Measurements from ENCODE around the gene ZNF548. TPM values are rescaled to one million over a fixed set of nuclear protein-coding genes. Genes with fewer than 3 reads are reported as not detected.

The ZNF548 gene
- total and polyA plus RNA-seq, 11 donors = 5.1 to 20.3 (median 14.7) TPM

- peaks cover 0 to 8% (median 0%) of the 10 kb centered on the region in 9 donors for H3K36me3 ChIP-seq
- no peaks in the 10 kb centered on the region for H3K27me3 ChIP-seq
- DNase-seq (no peak), ATAC-seq (no peak)
- peaks cover 0 to 24% (median 15%) of the 10 kb centered on the region in 12 donors for H3K4me1 ChIP-seq
- TF ChIP-seq, protein P1, sequence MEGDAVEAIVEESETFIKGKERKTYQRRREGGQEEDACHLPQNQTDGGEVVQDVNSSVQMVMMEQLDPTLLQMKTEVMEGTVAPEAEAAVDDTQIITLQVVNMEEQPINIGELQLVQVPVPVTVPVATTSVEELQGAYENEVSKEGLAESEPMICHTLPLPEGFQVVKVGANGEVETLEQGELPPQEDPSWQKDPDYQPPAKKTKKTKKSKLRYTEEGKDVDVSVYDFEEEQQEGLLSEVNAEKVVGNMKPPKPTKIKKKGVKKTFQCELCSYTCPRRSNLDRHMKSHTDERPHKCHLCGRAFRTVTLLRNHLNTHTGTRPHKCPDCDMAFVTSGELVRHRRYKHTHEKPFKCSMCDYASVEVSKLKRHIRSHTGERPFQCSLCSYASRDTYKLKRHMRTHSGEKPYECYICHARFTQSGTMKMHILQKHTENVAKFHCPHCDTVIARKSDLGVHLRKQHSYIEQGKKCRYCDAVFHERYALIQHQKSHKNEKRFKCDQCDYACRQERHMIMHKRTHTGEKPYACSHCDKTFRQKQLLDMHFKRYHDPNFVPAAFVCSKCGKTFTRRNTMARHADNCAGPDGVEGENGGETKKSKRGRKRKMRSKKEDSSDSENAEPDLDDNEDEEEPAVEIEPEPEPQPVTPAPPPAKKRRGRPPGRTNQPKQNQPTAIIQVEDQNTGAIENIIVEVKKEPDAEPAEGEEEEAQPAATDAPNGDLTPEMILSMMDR (IDR thresholded peaks at IDR 0.05) = no peak
- no peak for TF ChIP-seq POLR2A (IDR thresholded peaks at IDR 0.05)
- no peak overlapping the region for H3K4me3 ChIP-seq
- H3K9me3 ChIP-seq = peaks cover 0 to 19% (median 0%) of the 10 kb centered on the region in 12 donors
- intact Hi-C loops (cut with DNase I) = loop anchor here in 1 of 10 donors (5.0 kb wide), 1 partner anchor 336 kb away; no protein-coding TSS in a partner anchor
- no peak overlapping the region for H3K27ac ChIP-seq
- 61 to 69% (median 67%) methylated on average over 4 of the region's 4 CpGs for WGBS, 4 donors
Measured at GRCh38 chr19:57437931-57438330, 48.3 kb downstream of the ZNF548 start.

DNA sequence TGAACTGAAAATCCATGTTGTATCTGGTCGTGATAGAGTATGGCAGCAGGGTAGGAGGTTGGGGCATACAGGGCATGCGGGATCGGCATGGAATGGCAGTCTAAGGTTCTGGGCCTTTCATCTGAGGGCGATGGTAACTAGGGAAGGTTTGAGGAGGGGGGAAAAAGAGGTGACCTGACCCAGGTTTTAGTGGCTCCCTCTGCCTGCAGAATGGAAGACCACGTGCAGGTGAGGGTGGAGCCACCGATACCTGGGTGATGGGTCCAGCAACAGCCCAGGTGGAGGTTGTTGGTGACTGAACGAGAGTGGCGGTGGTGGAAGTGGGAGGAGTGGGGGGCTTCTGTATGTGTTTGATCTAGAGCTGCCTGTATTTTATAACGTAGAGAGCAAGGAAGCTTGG, 49.3 kb downstream of the ZNF548 start:
- ATAC-seq (no peak), DNase-seq (no peak)
- peaks cover 0 to 29% (median under 1%) of the 10 kb centered on the region in 12 donors for H3K9me3 ChIP-seq
- H3K4me3 ChIP-seq = no peak overlapping the region
- WGBS, 4 donors = 89 to 94% (median 94%) methylated on average over 9 of the region's 9 CpGs
- H3K27ac ChIP-seq = no peak overlapping the region
- no peak for TF ChIP-seq POLR2A (IDR thresholded peaks at IDR 0.05)
- H3K36me3 ChIP-seq = peaks cover 0 to 13% (median 7%) of the 10 kb centered on the region in 9 donors
- peaks cover 0 to 24% (median 15%) of the 10 kb centered on the region in 12 donors for H3K4me1 ChIP-seq
- intact Hi-C loops (cut with DNase I) = loop anchor here in 1 of 10 donors (5.0 kb wide), 1 partner anchor 337 kb away; no protein-coding TSS in a partner anchor
- H3K27me3 ChIP-seq = no peaks in the 10 kb centered on the region

GRCh38 chr19:57441979-57442752, 52.5 kb downstream of the ZNF548 start:
- TF ChIP-seq, protein P1 (IDR thresholded peaks at IDR 0.05) = no peak
- DNase-seq (peak in 1 of 5 donors; percentile 34), ATAC-seq (peak; percentile 19 to 75 (median 58))
- H3K9me3 ChIP-seq = peaks cover 0 to 62% (median 12%) of the 10 kb centered on the region in 12 donors
- intact Hi-C loops (cut with DNase I) = no loop called here
- peaks cover 0 to under 1% (median 0%) of the 10 kb centered on the region in 12 donors for H3K4me1 ChIP-seq
- H3K4me3 ChIP-seq = no peak overlapping the region
- peaks cover 0 to 24% (median 14%) of the 10 kb centered on the region in 9 donors for H3K36me3 ChIP-seq
- H3K27ac ChIP-seq = no peak overlapping the region
- no peaks in the 10 kb centered on the region for H3K27me3 ChIP-seq
- 62 to 76% (median 71%) methylated on average over 6 to 7 of the region's 7 CpGs for WGBS, 4 donors

- no peak for ATAC-seq
- DNase-seq = no peak
- TF ChIP-seq POLR2A (IDR thresholded peaks at IDR 0.05) = no peak
- TF ChIP-seq, protein P1 (IDR thresholded peaks at IDR 0.05) = no peak
- Histone ChIP-seq H3K9me3 (peaks cover 0 to 69% (median 12%) of the 10 kb centered on the region in 12 donors), H3K36me3 (peaks cover 0 to 24% (median 14%) of the 10 kb centered on the region in 9 donors), H3K27ac (no peak overlapping the region), H3K4me3 (no peak overlapping the region), H3K27me3 (no peaks in the 10 kb centered on the region), H3K4me1 (no peaks in the 10 kb centered on the region)
- intact Hi-C loops (cut with DNase I) = no loop called here
- WGBS, 4 donors = 68 to 84% (median 80%) methylated on average over 5 of the region's 5 CpGs
Measured at GRCh38 chr19:57443121-57443696, 53.6 kb downstream of the ZNF548 start.

Measured in heart left ventricle (tissue), 16 donors.